ENCODE data around the gene PSD4.

DNA sequence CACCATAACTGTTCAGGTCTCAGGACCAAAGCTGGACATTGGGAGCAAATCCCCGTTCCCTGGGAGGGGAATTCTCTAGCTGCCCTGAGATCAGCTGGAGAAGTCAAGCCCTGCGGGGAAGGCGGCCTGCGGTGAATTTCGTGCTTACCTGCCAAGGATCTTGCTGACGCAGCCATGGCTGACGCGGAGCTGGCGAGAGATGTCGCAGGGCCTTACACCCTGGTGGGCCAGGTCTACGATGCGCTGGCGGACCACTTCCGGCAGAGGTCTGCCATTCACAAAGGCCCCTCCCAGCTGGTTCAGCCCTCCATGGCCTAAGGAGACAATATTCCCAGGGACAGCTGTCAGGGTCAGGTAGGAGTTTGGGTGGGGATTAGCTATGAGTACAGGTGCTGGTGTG, 72.8 kb downstream of the PSD4 start:
- TF ChIP-seq, protein P1, sequence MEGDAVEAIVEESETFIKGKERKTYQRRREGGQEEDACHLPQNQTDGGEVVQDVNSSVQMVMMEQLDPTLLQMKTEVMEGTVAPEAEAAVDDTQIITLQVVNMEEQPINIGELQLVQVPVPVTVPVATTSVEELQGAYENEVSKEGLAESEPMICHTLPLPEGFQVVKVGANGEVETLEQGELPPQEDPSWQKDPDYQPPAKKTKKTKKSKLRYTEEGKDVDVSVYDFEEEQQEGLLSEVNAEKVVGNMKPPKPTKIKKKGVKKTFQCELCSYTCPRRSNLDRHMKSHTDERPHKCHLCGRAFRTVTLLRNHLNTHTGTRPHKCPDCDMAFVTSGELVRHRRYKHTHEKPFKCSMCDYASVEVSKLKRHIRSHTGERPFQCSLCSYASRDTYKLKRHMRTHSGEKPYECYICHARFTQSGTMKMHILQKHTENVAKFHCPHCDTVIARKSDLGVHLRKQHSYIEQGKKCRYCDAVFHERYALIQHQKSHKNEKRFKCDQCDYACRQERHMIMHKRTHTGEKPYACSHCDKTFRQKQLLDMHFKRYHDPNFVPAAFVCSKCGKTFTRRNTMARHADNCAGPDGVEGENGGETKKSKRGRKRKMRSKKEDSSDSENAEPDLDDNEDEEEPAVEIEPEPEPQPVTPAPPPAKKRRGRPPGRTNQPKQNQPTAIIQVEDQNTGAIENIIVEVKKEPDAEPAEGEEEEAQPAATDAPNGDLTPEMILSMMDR (IDR thresholded peaks at IDR 0.05; ENCODE audit: poor library complexity, severe bottlenecking) = no peak
- TF ChIP-seq POLR2AphosphoS5 (IDR thresholded peaks at IDR 0.05) (no peak), EP300 (conservative IDR thresholded peaks at IDR 0.05; ENCODE audit: poor library complexity, severe bottlenecking) (no peak)
